Measurements from ENCODE around the gene DCHS2.

DNA sequence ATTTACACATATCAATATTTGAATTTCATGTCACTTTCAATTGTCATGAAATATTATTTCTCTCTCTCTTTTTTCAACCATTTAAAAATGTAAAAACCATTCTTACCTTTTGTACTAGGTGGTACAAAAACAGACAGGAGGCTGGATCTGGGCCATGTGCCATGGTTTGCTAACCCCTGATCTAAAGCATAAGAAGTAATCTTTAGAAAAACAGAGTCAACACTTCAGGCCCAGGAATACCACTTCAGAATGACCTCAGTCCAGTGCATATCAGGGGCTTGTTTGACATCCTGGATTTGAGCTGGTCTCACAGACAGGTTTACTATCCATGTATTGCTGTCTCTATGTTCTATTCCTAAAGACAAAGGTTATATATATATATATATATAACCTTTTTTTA, 102.5 kb downstream of the DCHS2 start:
- TF ChIP-seq SUPT20H (IDR thresholded peaks at IDR 0.05; ENCODE audit: borderline replicate concordance, control insufficient read depth, low read depth, low read length) (no peak), GATAD2B (conservative IDR thresholded peaks at IDR 0.05; ENCODE audit: low read depth) (no peak), BACH1 (IDR thresholded peaks at IDR 0.05; ENCODE audit: borderline replicate concordance) (no peak), MYC (IDR thresholded peaks at IDR 0.05; ENCODE audit: insufficient read depth, insufficient read length, insufficient replicate concordance, low read length, severe bottlenecking) (no peak), RBBP5 (conservative IDR thresholded peaks at IDR 0.05) (no peak), NR2C2 (IDR thresholded peaks at IDR 0.05; ENCODE audit: borderline replicate concordance, control insufficient read depth, insufficient read length, low read depth) (no peak), POLR2A (IDR thresholded peaks at IDR 0.05; ENCODE audit: low read depth, low read length) (no peak)
- TF ChIP-seq, protein P1, sequence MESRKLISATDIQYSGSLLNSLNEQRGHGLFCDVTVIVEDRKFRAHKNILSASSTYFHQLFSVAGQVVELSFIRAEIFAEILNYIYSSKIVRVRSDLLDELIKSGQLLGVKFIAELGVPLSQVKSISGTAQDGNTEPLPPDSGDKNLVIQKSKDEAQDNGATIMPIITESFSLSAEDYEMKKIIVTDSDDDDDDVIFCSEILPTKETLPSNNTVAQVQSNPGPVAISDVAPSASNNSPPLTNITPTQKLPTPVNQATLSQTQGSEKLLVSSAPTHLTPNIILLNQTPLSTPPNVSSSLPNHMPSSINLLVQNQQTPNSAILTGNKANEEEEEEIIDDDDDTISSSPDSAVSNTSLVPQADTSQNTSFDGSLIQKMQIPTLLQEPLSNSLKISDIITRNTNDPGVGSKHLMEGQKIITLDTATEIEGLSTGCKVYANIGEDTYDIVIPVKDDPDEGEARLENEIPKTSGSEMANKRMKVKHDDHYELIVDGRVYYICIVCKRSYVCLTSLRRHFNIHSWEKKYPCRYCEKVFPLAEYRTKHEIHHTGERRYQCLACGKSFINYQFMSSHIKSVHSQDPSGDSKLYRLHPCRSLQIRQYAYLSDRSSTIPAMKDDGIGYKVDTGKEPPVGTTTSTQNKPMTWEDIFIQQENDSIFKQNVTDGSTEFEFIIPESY (IDR thresholded peaks at IDR 0.05), result no peak
- TF ChIP-seq, protein P2, sequence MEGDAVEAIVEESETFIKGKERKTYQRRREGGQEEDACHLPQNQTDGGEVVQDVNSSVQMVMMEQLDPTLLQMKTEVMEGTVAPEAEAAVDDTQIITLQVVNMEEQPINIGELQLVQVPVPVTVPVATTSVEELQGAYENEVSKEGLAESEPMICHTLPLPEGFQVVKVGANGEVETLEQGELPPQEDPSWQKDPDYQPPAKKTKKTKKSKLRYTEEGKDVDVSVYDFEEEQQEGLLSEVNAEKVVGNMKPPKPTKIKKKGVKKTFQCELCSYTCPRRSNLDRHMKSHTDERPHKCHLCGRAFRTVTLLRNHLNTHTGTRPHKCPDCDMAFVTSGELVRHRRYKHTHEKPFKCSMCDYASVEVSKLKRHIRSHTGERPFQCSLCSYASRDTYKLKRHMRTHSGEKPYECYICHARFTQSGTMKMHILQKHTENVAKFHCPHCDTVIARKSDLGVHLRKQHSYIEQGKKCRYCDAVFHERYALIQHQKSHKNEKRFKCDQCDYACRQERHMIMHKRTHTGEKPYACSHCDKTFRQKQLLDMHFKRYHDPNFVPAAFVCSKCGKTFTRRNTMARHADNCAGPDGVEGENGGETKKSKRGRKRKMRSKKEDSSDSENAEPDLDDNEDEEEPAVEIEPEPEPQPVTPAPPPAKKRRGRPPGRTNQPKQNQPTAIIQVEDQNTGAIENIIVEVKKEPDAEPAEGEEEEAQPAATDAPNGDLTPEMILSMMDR (IDR thresholded peaks at IDR 0.05 in 2 of 3, conservative IDR thresholded peaks at IDR 0.05 in 1 of 3; ENCODE audit: control insufficient read depth in 2 of 3, extremely low read depth in 1 of 3, insufficient read depth in 1 of 3, low read depth in 3 of 3, low read length in 3 of 3), result no peak

All from GM12878 (cell line).